Heart left ventricle (tissue), 16 donors: ENCODE results near the gene ZNF77. TPM values are rescaled to one million over a fixed set of nuclear protein-coding genes. Genes with fewer than 3 reads are reported as not detected.
A peak's percentile ranks its signal among the peaks of the same experiment; 100 is the strongest.
"Not testable (repeated sequence)": the region's sequence is repeated elsewhere in the genome, so short reads cannot be mapped to it uniquely, and the experiment has no call there.

Source experiments
- ATAC-seq, 4 donors: fragments of 200-7000 bp; cut with Tn5 transposase; one replicate each; pipeline ENCODE4 v1.9.1; 2020 to 2022; ENCODE audit warnings: moderate library complexity in 4 of 4, mild to moderate bottlenecking in 3 of 4, moderate number of reproducible peaks in 1 of 4
- DNase-seq, 5 donors: peaks; one replicate each; pipeline ENCODE4 v3.0.0-alpha.2; 2020
- H3K27ac ChIP-seq, 12 donors: fragments of 200-600 bp; sonication (generic) in 4 of 12; one replicate each; pipeline versions ENCODE4 v1.5.0 to v1.8.0; 2016 to 2022; ENCODE audit warnings: mild to moderate bottlenecking in 2 of 12
- H3K27me3 ChIP-seq, 9 donors: fragments of 200-600 bp; sonication (generic) in 2 of 9; one replicate each; pipeline versions ENCODE4 v1.5.1 to v1.8.0; 2016 to 2022; ENCODE audit warnings: mild to moderate bottlenecking in 3 of 9
- H3K36me3 ChIP-seq, 9 donors: fragments of 200-600 bp; sonication (generic) in 2 of 9; one replicate each; pipeline versions ENCODE4 v1.5.0 to v1.8.0; 2018 to 2022; ENCODE audit warnings: mild to moderate bottlenecking in 2 of 9
- H3K4me1 ChIP-seq, 12 donors: fragments of 200-600 bp; sonication (generic) in 4 of 12; one replicate each; pipeline versions ENCODE4 v1.5.0 to v1.8.0; 2016 to 2022; ENCODE audit warnings: mild to moderate bottlenecking in 3 of 12
- H3K4me3 ChIP-seq, 12 donors: fragments of 200-600 bp; sonication (generic) in 4 of 12; one replicate each; pipeline versions ENCODE4 v1.5.0 to v1.8.0; 2017 to 2022; ENCODE audit warnings: mild to moderate bottlenecking in 9 of 12, moderate library complexity in 4 of 12
- H3K9me3 ChIP-seq, 12 donors: fragments of 200-600 bp; sonication (generic) in 4 of 12; one replicate each; pipeline versions ENCODE4 v1.5.0 to v1.8.0; 2016 to 2022; ENCODE audit warnings: mild to moderate bottlenecking in 1 of 12
- CTCF ChIP-seq, 12 donors: fragments of 200-600 bp; sonication (generic) in 4 of 12; IDR thresholded peaks; one replicate each; pipeline versions ENCODE4 v1.5.0 to v1.8.0; 2018 to 2022; ENCODE audit warnings: antibody characterized with exemption in 12 of 12, mild to moderate bottlenecking in 5 of 12
- POLR2A ChIP-seq, 2 donors: fragments of 450-650 bp; IDR thresholded peaks; one replicate each; pipeline ENCODE4 v1.6.1; 2017; ENCODE audit warnings: antibody characterized with exemption in 2 of 2, mild to moderate bottlenecking in 2 of 2, moderate library complexity in 2 of 2
- WGBS, 4 donors: extraction: QIAGEN DNeasy Blood & Tissue Kit in 2 of 4; methylation state at CpG; one replicate each; pipeline versions ENCODE4 v1.1.5 to v1.1.7; 2013 to 2018; 5-methylcytosine and 5-hydroxymethylcytosine counted together
- intact Hi-C, 10 donors: fragments of 100-400 bp; cut with DNase I; formaldehyde crosslinking; loops; one replicate each; pipeline versions ENCODE4 v1.11.1 to v1.14.2; 2022
- polyA plus RNA-seq, 2 donors: library from polyadenylated mRNA; stranded (reverse); fragments of 200-250 nt; gene quantifications; one replicate each; pipeline ENCODE4 v1.2.3, GENCODE V29; 2013
- total RNA-seq, 9 donors: library from RNA; depleted of rRNA in 2 of 9; stranded (reverse); fragments of >200 nt in 2 of 9; fragmentation: NEBNext Ultra II Directional in 3 of 9; extraction: Animal tissue kit (Norgen Biotek cat#: 25700) in 3 of 9; gene quantifications; one replicate each; pipeline versions ENCODE4 v1.1.0 to v1.2.4, GENCODE V29; 2016 to 2023
- donor health status: ischemic (EF 13 %, LVEDD 7.1; RV severe dilation, severe dysfunction).
- donor health status: healthy with polysubstance abuse.
- donor health status: DM: no; HTN: yes; CAD: no.
- donor health status: DM: no; HTN: no; CAD: no.
- donor health status: ischemic (EF 25% LVEDD 6.9; RV normal size, moderate dysfunction).
- donor health status: ischemic (EF 25% LVEDD 5.7; RV mildly dilated, moderate dysfunction).
- donor health status: healthy.
- donor health status: DM: yes; HTN: yes; CAD: no.
- donor health status: ischemic (EF 35%, LVEDD 5.7; RV mildly dilated, moderate dysfunction).
- donor health status: nonischemic (EF 11% LVEDD 7.7; RV severe dilation, severe dysfunction).
- donor health status: DM: yes; HTN: yes; CAD: no.
- donor health status: PGD.
- donor health status: ischemic (EF 29% LVEDD 5.4; RV normal size, mild dysfunction).
- donor health status: nonischemic (EF 23%, LVEDD 6.1; RV moderate dilation, normal function).

The ZNF77 gene
- total and polyA plus RNA-seq, 11 donors = 1.7 to 3.2 (median 2.3) TPM

- Histone ChIP-seq H3K27ac (peak overlapping the region in 2 of 12 donors; percentile 39 to 73), H3K4me3 (no peak overlapping the region), H3K9me3 (no peaks in the 10 kb centered on the region), H3K27me3 (no peaks in the 10 kb centered on the region), H3K4me1 (peaks cover 0 to 50% (median 38%) of the 10 kb centered on the region in 12 donors), H3K36me3 (no peaks in the 10 kb centered on the region)
- DNase-seq = no peak
- intact Hi-C loops = loop anchor here in 2 of 10 donors (5.0 to 10.0 kb wide), 2 partner anchors 59 to 107 kb away; partner anchors contain the start of gene TLE2 (in 1 of the 2)
- 79 to 90% (median 87%) methylated on average over 8 of the region's 8 CpGs for WGBS, 4 donors
- ATAC-seq = no peak
- TF ChIP-seq CTCF (IDR thresholded peaks at IDR 0.05) (no peak), POLR2A (IDR thresholded peaks at IDR 0.05) (no peak)
Observed at GRCh38 chr19:2967972-2968371, 23.2 kb upstream of the ZNF77 start.

- Histone ChIP-seq H3K4me3 (no peak overlapping the region), H3K36me3 (no peaks in the 10 kb centered on the region), H3K27me3 (no peaks in the 10 kb centered on the region), H3K27ac (no peak overlapping the region), H3K9me3 (no peaks in the 10 kb centered on the region), H3K4me1 (peaks cover 0 to 23% (median 17%) of the 10 kb centered on the region in 12 donors)
- intact Hi-C loops = loop anchor here in 6 of 10 donors (2.0 to 10.0 kb wide), 7 partner anchors 62 to 198 kb away; partner anchors contain the start of gene TLE2 (in 1 of the 6)
- TF ChIP-seq CTCF (IDR thresholded peaks at IDR 0.05) = no peak
- no peak for TF ChIP-seq POLR2A (IDR thresholded peaks at IDR 0.05)
- DNase-seq (no peak), ATAC-seq (no peak)
- WGBS, 4 donors = 94 to 98% (median 96%) methylated on average over 5 of the region's 5 CpGs
Observed at GRCh38 chr19:2964874-2965273, 20.1 kb upstream of the ZNF77 start.

- not testable (repeated sequence) for H3K27ac ChIP-seq, H3K4me3 ChIP-seq, H3K27me3 ChIP-seq, ATAC-seq, H3K36me3 ChIP-seq, H3K9me3 ChIP-seq, DNase-seq
- peaks cover 0 to 15% (median 7%) of the 10 kb centered on the region in 12 donors for H3K4me1 ChIP-seq
- intact Hi-C loops = loop anchor here in 7 of 10 donors (2.0 to 10.0 kb wide), 9 partner anchors 109 to 201 kb away; no protein-coding TSS in a partner anchor
- WGBS, 4 donors = 93 to 95% (median 95%) methylated on average over 12 of the region's 12 CpGs
Observed at GRCh38 chr19:2963631-2964030, 18.9 kb upstream of the ZNF77 start.

GRCh38 chr19:2963122-2963521 lies 18.4 kb upstream of the ZNF77 start:
- WGBS, 4 donors = 95 to 99% (median 96%) methylated on average over 5 of the region's 5 CpGs

More at GRCh38 chr19:2963122-2963521, 18.4 kb upstream of the ZNF77 start:
- Histone ChIP-seq H3K4me3 (no peak overlapping the region), H3K36me3 (no peaks in the 10 kb centered on the region), H3K9me3 (no peaks in the 10 kb centered on the region), H3K4me1 (peaks cover 0 to 10% (median 2%) of the 10 kb centered on the region in 12 donors), H3K27me3 (no peaks in the 10 kb centered on the region), H3K27ac (no peak overlapping the region)
- intact Hi-C loops = loop anchor here in 6 of 10 donors (2.0 to 10.0 kb wide), 9 partner anchors 109 to 202 kb away; no protein-coding TSS in a partner anchor
- ATAC-seq (no peak), DNase-seq (no peak)
- TF ChIP-seq POLR2A (IDR thresholded peaks at IDR 0.05) = no peak
- no peak for TF ChIP-seq CTCF (IDR thresholded peaks at IDR 0.05)
